HG03575 (cell line): ENCODE results near the gene PTPRD.

Experiments used
- ATAC-seq: cut with Tn5 transposase; IDR thresholded peaks from one replicate; pipeline ENCODE4 v1.9.1; 2021; ENCODE audit not compliant: unreplicated experiment, insufficient number of reproducible peaks, low FRiP score; ENCODE audit errors: extremely low read depth

The PTPRD gene

DNA sequence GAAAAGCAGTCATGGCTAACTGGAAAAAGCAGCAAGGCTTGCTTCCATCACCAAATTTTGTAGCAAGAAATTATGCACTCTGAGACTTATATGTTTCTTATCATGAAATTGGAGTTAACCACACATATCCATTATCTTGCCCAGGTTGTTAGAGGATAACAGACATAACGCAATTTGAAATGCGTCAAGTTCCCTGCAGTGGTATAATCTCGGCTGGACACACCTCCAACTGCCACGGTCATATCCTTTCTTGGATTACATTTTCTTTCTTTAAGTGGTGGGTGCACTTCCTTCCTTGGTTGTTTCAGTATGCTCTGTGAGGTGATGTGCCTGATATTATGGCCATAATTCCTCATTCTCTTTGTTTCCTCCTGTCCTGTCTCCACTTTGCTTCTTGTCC, 2118.2 kb downstream of the PTPRD start:
- no peak for ATAC-seq

- ATAC-seq: no peak
Observed at GRCh38 chr9:8492679-8493078, 2120.1 kb downstream of the PTPRD start.

DNA sequence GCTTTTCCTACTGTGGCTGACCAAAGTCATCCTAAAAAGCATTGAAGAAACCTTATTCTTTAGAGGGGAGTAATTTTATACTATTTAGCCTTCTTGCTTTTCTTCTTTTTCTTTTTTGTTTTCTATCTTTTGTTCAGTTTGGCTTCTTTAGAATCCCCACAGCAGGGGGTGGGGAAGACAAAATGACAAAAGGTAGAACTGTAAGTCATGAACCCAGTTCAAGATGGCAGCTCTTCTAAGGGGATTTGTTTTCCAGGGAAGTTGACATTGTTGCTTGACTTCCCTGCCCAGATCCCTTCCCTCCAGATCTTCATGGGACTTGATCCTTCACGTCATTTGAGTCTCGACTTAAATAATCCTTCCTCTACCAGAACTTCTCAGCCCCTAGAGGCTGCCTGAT, 2120.8 kb downstream of the PTPRD start:
- no peak for ATAC-seq

DNA sequence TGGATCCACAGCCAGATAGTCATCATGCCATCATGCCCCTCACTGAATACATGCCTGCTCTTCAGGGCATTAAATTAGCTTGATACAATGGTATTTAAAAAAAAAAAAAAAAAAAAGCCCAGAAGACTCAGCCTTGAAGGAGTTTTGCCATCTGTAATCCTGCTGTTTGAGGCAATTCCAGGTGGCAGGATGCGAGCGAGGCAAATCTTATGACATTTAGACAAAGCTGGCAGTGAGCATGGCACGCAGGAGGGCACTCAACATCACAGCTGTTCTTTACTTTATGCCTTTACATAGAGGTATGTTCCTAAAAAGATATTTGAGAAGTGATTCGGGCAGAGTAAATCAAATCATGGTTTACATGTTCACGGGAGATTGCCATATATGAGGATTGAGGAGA, 2121.2 kb downstream of the PTPRD start:
- ATAC-seq: no peak

GRCh38 chr9:8489835-8490234, 2123.0 kb downstream of the PTPRD start:
- ATAC-seq: no peak

DNA sequence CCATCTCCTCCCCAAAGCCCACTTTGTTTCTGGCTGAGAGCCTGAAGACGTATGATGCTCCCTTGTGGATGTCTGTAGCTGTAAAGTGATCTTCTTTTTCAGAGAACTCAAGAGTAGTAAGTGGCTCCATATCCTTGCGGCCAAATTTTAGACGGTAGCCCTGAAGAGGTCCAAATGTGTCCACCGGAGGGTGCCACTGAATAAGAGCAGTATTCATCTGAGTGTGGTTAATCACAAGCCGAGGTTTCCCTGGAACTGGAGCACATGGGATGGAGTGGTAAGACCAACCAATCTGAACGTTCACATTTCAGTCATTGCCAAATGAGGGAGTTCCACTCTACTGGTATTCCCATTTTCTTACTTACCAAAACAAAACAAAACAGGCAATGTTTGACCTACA, 2126.7 kb downstream of the PTPRD start:
- no peak for ATAC-seq

DNA sequence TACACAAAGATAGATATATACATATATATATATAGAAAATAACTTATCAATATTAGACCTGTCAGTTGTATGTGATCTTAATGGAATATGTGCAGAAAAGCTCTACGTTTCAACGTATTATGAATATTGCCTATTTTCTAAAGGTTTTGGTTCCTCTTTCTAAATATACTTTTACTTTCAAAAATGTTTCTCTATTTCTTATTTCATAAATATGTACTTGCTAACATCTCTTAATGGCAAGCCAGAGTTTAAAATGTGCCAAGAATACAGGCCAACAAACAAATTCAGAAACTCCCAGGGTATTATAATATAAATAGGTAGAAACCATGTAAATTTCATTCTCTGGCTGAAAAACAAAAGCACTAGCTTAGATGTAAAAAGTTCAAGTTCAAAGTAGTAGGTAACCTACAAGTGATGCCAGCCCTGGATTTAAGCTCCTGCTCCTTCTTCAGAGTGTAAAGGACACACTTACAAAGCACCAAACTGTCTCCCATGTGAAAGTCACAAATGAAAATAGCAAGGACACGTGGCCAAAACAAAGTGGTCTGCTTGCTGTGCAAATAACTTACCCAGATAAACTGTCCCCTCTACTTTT, 2128.1 kb downstream of the PTPRD start:
- ATAC-seq: no peak

- no peak for ATAC-seq
Observed at GRCh38 chr9:8477450-8477849, 2135.4 kb downstream of the PTPRD start.

DNA sequence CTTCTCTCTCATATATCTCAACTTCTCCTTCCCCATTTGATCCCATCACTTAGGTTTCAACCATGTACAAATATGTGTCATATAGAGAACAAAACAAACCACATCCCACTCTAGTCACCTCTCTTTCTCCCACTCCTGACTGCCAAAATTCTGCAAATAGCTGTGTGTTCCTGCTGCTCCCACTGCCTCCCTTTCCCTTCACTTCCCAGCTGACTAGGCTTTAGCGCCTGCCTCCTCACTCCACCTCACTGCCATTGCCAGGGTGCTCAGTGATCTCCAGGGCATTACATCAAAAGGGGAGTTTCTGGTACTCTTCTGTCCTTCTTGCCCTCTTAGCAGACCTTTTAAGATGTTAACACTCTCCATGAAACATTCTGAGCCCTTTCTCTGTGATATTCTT, 2137.9 kb downstream of the PTPRD start:
- no peak for ATAC-seq

- ATAC-seq: no peak
Observed at GRCh38 chr9:8473244-8474020, 2139.4 kb downstream of the PTPRD start.

- no peak for ATAC-seq
Observed at GRCh38 chr9:8468045-8468637, 2144.7 kb downstream of the PTPRD start.

- ATAC-seq: no peak
Observed at GRCh38 chr9:8457816-8458215, 2155.0 kb downstream of the PTPRD start.

- ATAC-seq: no peak
Observed at GRCh38 chr9:8457055-8457454, 2155.7 kb downstream of the PTPRD start.

- ATAC-seq: no peak
Observed at GRCh38 chr9:8456344-8456743, 2156.5 kb downstream of the PTPRD start.

DNA sequence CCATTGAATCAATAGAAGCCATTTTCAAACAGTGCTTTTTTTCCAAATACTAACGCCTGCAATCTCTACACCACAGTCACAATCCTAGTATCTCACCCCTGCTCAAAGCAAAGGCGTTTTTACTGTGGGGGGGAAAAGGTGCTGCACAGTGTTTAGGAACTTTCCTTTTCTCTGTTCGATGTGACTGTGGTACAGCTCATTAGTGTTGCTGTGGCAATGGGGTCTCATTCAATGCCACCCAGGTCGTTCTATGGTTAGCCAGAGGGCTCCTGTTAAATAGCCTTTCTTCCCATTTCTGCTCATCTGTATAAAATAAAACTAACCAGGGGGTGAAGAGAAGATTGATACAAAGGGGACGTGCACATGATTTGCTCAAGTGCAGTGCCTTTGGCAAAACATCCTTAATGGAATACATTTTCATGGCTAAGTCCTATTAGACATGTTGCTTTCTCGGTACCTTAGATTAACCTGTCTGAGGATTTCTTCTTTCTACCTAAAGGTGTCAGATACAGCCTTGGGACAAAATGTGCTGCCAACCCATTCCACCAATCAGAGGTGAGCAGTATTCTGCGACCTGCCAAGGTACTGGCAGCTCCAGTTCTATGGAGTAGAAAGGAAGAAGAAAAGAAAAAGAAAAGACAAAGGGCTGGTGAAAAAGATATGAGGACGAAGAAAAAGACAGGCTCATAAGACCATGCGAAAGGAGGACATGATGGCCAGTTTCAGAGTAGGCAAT, 2161.8 kb downstream of the PTPRD start:
- ATAC-seq: no peak

DNA sequence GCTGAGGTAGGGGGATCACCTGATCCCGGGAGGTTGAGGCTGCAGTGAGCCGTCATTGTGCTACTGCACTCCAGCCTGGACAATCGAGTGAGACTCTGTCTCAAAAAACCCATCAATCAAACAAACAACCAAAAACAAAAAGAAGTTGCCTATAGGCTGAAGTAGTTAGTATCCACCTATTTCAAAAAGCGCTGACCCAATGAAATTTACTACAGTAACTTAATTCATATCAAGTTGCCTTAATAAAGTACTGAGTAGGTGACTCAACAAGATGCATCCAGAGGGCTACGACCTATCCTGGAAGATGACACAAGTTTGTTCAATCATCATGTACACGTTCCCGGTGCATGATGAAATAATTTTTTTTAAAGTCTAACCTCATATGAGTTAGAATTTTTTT, 2164.6 kb downstream of the PTPRD start:
- ATAC-seq: no peak

- ATAC-seq: no peak
Observed at GRCh38 chr9:8447601-8448000, 2165.2 kb downstream of the PTPRD start.

GRCh38 chr9:8437876-8438275, 2174.9 kb downstream of the PTPRD start:
- no peak for ATAC-seq

GRCh38 chr9:8437259-8437658, 2175.5 kb downstream of the PTPRD start:
- no peak for ATAC-seq

- no peak for ATAC-seq
Observed at GRCh38 chr9:8436786-8437185, 2176.0 kb downstream of the PTPRD start.
